ENCODE results near the gene ALDH3A1. TPM values are rescaled to one million over a fixed set of nuclear protein-coding genes. Genes with fewer than 3 reads are reported as not detected.

ALDH3A1 gene
- total and polyA plus RNA-seq, 2 of the 4 experiments (the other 2 are of a cell fraction) = not detected

GRCh38 chr17:19768046-19768782, 20.1 kb upstream of the ALDH3A1 start:
- H4K91ac ChIP-seq (ENCODE audit: insufficient read depth, low read depth, low read length) = no peak overlapping the region
- H4K8ac ChIP-seq (ENCODE audit: low read depth in 2 of 2, low read length in 2 of 2) = no peak overlapping the region
- H3K9me1 ChIP-seq (ENCODE audit: insufficient read depth, low read length) = no peaks in the 10 kb centered on the region
- no peaks in the 10 kb centered on the region for H3K79me1 ChIP-seq (ENCODE audit: low read depth in 1 of 2, low read length in 2 of 2)
- H3K27ac ChIP-seq (ENCODE audit: insufficient read depth, low read length) = no peak overlapping the region
- no peak overlapping the region for H3K4me3 ChIP-seq (ENCODE audit: insufficient read depth, low read depth, low read length)
- H3K23ac ChIP-seq (ENCODE audit: low read depth, low read length) = no peak overlapping the region
- H3K14ac ChIP-seq (replicated peaks; ENCODE audit: low read depth, low read length) = no peak overlapping the region
- H3K9me3 ChIP-seq (ENCODE audit: control insufficient read depth, insufficient read depth, low read length) = no peaks in the 10 kb centered on the region
- peaks cover 3% of the 10 kb centered on the region for H3K4me1 ChIP-seq (ENCODE audit: control insufficient read depth, insufficient read depth, low read length)
- no peak overlapping the region for H3K18ac ChIP-seq (ENCODE audit: low read depth, low read length)
- H3K4me2 ChIP-seq (ENCODE audit: low read depth, low read length) = no peak overlapping the region
- ChIA-PET CTCF (interaction anchor here (0.6 kb wide), 1 partner anchor 14 kb away, joined by 4 read pairs; no protein-coding TSS in a partner anchor), POLR2A (ENCODE audit: unreplicated experiment) (no interaction called here)
- in situ Hi-C loops (cut with MboI; ENCODE audit: low sequenced_read_pairs) (no loop called here), intact Hi-C loops (cut with micrococcal nuclease) (no loop called here), dilution Hi-C loops (cut with HindIII; ENCODE audit: low sequenced_read_pairs, unreplicated experiment) (no loop called here)
- H2BK15ac ChIP-seq (ENCODE audit: low read depth, low read length) = no peak overlapping the region
- H4K5ac ChIP-seq (ENCODE audit: low read depth, low read length) = no peak overlapping the region
- no TSS peak for BruUV-seq (replicated peaks)
- no peaks in the 10 kb centered on the region for H3K36me3 ChIP-seq (ENCODE audit: control insufficient read depth, insufficient read depth, low read length)
- H2BK120ac ChIP-seq (ENCODE audit: low read depth, low read length) = no peak overlapping the region
- WGBS, 2 experiments (ENCODE audit: extremely low coverage in 2 of 2, insufficient read length in 1 of 2) = 100% methylated on average over 1 of the region's 10 CpGs; no CpG with 5 or more reads in 1 of the 2 experiments
- H4K20me1 ChIP-seq (ENCODE audit: insufficient read depth, low read length) = no peaks in the 10 kb centered on the region
- H2BK20ac ChIP-seq (ENCODE audit: low read depth, low read length) = no peak overlapping the region
- no peak overlapping the region for H2AK5ac ChIP-seq (ENCODE audit: low read depth, low read length)
- no peak overlapping the region for H2BK5ac ChIP-seq (ENCODE audit: low read depth, low read length, poor library complexity, severe bottlenecking)
- no peak overlapping the region for H3K56ac ChIP-seq (ENCODE audit: extremely low read depth, insufficient read depth, low read length)
- H2AFZ ChIP-seq (replicated peaks; ENCODE audit: low read length, poor library complexity) = no peak overlapping the region
- peaks cover 11% of the 10 kb centered on the region for H3K27me3 ChIP-seq (ENCODE audit: control insufficient read depth, insufficient read depth, low read length)
- TF ChIP-seq BHLHE40 (IDR thresholded peaks at IDR 0.05; ENCODE audit: low read depth, low read length) (no peak), FOS (IDR thresholded peaks at IDR 0.05; ENCODE audit: low read depth, low read length) (no peak), SMC3 (IDR thresholded peaks at IDR 0.05; ENCODE audit: low read depth, low read length) (no peak), NFE2L2 (IDR thresholded peaks at IDR 0.05; ENCODE audit: low read depth, low read length) (no peak), RAD21 (IDR thresholded peaks at IDR 0.05; ENCODE audit: low read length) (no peak), USF2 (IDR thresholded peaks at IDR 0.05; ENCODE audit: low read depth, low read length) (no peak), RFX5 (IDR thresholded peaks at IDR 0.05; ENCODE audit: low read depth, low read length) (no peak), MXI1 (IDR thresholded peaks at IDR 0.05; ENCODE audit: borderline replicate concordance, low read depth, low read length) (no peak), CHD1 (IDR thresholded peaks at IDR 0.05; ENCODE audit: low read depth, low read length) (no peak), CEBPB (IDR thresholded peaks at IDR 0.05; ENCODE audit: low read depth, low read length) (no peak), RCOR1 (IDR thresholded peaks at IDR 0.05; ENCODE audit: insufficient replicate concordance, low read length) (no peak), MAFK (IDR thresholded peaks at IDR 0.05; ENCODE audit: low read depth, low read length) (no peak), MAZ (IDR thresholded peaks at IDR 0.05; ENCODE audit: borderline replicate concordance, low read depth, low read length) (no peak)
- TF ChIP-seq, protein P1, sequence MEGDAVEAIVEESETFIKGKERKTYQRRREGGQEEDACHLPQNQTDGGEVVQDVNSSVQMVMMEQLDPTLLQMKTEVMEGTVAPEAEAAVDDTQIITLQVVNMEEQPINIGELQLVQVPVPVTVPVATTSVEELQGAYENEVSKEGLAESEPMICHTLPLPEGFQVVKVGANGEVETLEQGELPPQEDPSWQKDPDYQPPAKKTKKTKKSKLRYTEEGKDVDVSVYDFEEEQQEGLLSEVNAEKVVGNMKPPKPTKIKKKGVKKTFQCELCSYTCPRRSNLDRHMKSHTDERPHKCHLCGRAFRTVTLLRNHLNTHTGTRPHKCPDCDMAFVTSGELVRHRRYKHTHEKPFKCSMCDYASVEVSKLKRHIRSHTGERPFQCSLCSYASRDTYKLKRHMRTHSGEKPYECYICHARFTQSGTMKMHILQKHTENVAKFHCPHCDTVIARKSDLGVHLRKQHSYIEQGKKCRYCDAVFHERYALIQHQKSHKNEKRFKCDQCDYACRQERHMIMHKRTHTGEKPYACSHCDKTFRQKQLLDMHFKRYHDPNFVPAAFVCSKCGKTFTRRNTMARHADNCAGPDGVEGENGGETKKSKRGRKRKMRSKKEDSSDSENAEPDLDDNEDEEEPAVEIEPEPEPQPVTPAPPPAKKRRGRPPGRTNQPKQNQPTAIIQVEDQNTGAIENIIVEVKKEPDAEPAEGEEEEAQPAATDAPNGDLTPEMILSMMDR (conservative IDR thresholded peaks at IDR 0.05; ENCODE audit: low read depth, low read length) = no peak
- no peak for ATAC-seq (ENCODE audit: low read depth)
- H2AK9ac ChIP-seq (replicated peaks; ENCODE audit: low read depth, low read length, poor library complexity) = no peak overlapping the region
- H3K9ac ChIP-seq (ENCODE audit: low read depth, low read length) = no peak overlapping the region
- no peak overlapping the region for H3K4ac ChIP-seq (ENCODE audit: low read depth, low read length)
- no peak for DNase-seq
